GM19099 (cell line): ENCODE data around the gene FDX1.

ENCODE experiments used
- POLR2A ChIP-seq: IDR thresholded peaks from 3 replicates; pipeline ENCODE4 v1.6.1; 2011; ENCODE audit warnings: low read depth; ENCODE audit not compliant: insufficient read length; ENCODE audit errors: extremely low read depth

The FDX1 gene

DNA sequence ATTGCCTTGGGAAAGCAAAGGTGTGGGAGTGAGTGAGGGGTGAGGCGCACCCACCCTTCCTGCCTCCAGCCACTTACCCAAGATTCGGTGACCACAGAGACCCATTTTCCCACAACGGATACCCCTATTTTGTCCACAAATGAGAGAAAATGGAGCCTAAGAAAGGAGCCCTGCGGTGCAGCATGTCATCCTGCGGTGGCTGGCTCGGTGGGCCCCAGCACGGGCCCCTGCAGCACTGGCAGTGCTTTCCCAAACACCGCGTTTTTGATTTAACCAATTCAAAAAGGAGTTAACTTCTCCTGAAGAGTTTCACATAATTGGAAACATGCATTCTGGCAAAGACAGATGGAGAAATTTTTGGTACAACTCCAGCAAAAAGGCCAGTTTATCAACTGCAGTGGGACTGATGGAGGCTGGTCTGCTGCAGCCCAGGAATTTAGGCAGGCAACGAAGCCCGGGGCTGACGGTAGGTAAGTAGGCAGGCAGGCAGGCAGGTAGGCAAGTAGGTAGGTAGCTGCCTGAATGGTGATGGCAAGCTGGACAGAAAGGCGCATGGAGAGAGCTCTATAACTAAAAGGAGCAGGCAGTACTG, 84.2 kb downstream of the FDX1 start:
- no peak for TF ChIP-seq POLR2A
